Progenitor cell of endocrine pancreas (in vitro differentiated cells): ENCODE data around the gene GNAL. TPM values are rescaled to one million over a fixed set of nuclear protein-coding genes. Genes with fewer than 3 reads are reported as not detected.
"Not testable (repeated sequence)": the region's sequence is repeated elsewhere in the genome, so short reads cannot be mapped to it uniquely, and the experiment has no call there.

Experiments
- DNase-seq: peaks from one replicate; pipeline ENCODE4 v3.0.0; 2021; ENCODE audit warnings: low spot score; ENCODE audit not compliant: unreplicated experiment
- H3K27ac Mint-ChIP-seq: 2 replicates; pipeline ENCODE4 v1.8.0; 2021; ENCODE audit warnings: mild to moderate bottlenecking, moderate library complexity, mixed read lengths
- H3K27me3 Mint-ChIP-seq: 2 replicates; pipeline ENCODE4 v1.8.0; 2021; ENCODE audit warnings: mixed read lengths
- H3K36me3 Mint-ChIP-seq: 2 replicates; pipeline ENCODE4 v1.8.0; 2022; ENCODE audit warnings: mixed read lengths; ENCODE audit not compliant: insufficient read depth
- H3K4me1 Mint-ChIP-seq: 2 replicates; pipeline ENCODE4 v1.8.0; 2021; ENCODE audit warnings: low read depth, mixed read lengths
- H3K4me3 Mint-ChIP-seq: 2 replicates; pipeline ENCODE4 v1.8.0; 2021; ENCODE audit warnings: low read depth, mild to moderate bottlenecking, moderate library complexity, mixed read lengths
- H3K9me3 Mint-ChIP-seq: 2 replicates; pipeline ENCODE4 v1.8.0; 2021; ENCODE audit warnings: low read depth, mixed read lengths
- CTCF ChIP-seq: fragments of 200-600 bp; sonication (generic); IDR thresholded peaks from one replicate; pipeline ENCODE4 v1.5.0; 2021; ENCODE audit warnings: antibody characterized with exemption, mild to moderate bottlenecking; ENCODE audit not compliant: unreplicated experiment
- long read RNA-seq: library from polyadenylated mRNA; unstranded; transcript quantifications from one replicate; pipeline ENCODE4 v2.0.0, GENCODE V29; 2020
- total RNA-seq: library from RNA; stranded (reverse); gene quantifications from 2 replicates; pipeline ENCODE4 v1.2.1, GENCODE V29; 2021

Gene GNAL
- 10.0 and 10.5 TPM in 2 replicates for total RNA-seq
- long read RNA-seq, partial matches to known transcripts = 0 of 1 reads
- long read RNA-seq, other reads (novel, unspliced or antisense) = 1 of 1 reads

- Mint-ChIP-seq H3K27ac (peak within 1 kb of the TSS; percentile 49), H3K4me1 (peaks cover 2% of the 10 kb centered on the region), H3K9me3 (no peaks in the 10 kb centered on the region), H3K27me3 (peaks cover 18% of the 10 kb centered on the region), H3K36me3 (no peaks in the 10 kb centered on the region), H3K4me3 (peak within 1 kb of the TSS; percentile 77)
- no peak for TF ChIP-seq CTCF
- peak; percentile 74 for DNase-seq
These were observed at the start of gene GNAL for GRCh38 chr18:11688972-11689668. GNAL (plus strand) TSS chr18:11689264; CDS start chr18:11689564, 300 bp downstream.

- not testable (repeated sequence) for H3K27ac Mint-ChIP-seq, DNase-seq, H3K4me3 Mint-ChIP-seq, H3K4me1 Mint-ChIP-seq, H3K36me3 Mint-ChIP-seq, H3K27me3 Mint-ChIP-seq
- H3K9me3 Mint-ChIP-seq = peaks cover 12% of the 10 kb centered on the region
These were observed 41.8 kb upstream of the GNAL start for GRCh38 chr18:11647310-11647709.

GRCh38 chr18:11647804-11648203 is 41.3 kb upstream of the GNAL start:
- H3K36me3 Mint-ChIP-seq, H3K27me3 Mint-ChIP-seq, H3K27ac Mint-ChIP-seq, H3K4me3 Mint-ChIP-seq, DNase-seq, H3K4me1 Mint-ChIP-seq: not testable (repeated sequence)
- H3K9me3 Mint-ChIP-seq = peaks cover 12% of the 10 kb centered on the region

GRCh38 chr18:11649839-11650238 is 39.2 kb upstream of the GNAL start:
- H3K27me3 Mint-ChIP-seq = peaks cover 16% of the 10 kb centered on the region

GRCh38 chr18:11651899-11652298 is 37.2 kb upstream of the GNAL start:
- TF ChIP-seq CTCF = no peak
- no peak overlapping the region for H3K27ac Mint-ChIP-seq
- no peaks in the 10 kb centered on the region for H3K36me3 Mint-ChIP-seq
- H3K4me1 Mint-ChIP-seq = no peaks in the 10 kb centered on the region
- H3K9me3 Mint-ChIP-seq = peaks cover 12% of the 10 kb centered on the region
- DNase-seq = no peak
- peaks cover 25% of the 10 kb centered on the region for H3K27me3 Mint-ChIP-seq
- no peak overlapping the region for H3K4me3 Mint-ChIP-seq

More at GRCh38 chr18:11649839-11650238, 39.2 kb upstream of the GNAL start:
- Mint-ChIP-seq H3K36me3 (no peaks in the 10 kb centered on the region), H3K4me1 (no peaks in the 10 kb centered on the region), H3K9me3 (peaks cover 12% of the 10 kb centered on the region), H3K4me3 (no peak overlapping the region), H3K27ac (no peak overlapping the region)
- no peak for TF ChIP-seq CTCF
- DNase-seq = no peak

GRCh38 chr18:11653521-11653920 is 35.5 kb upstream of the GNAL start:
- H3K36me3 Mint-ChIP-seq = no peaks in the 10 kb centered on the region
- no peak overlapping the region for H3K4me3 Mint-ChIP-seq
- H3K27me3 Mint-ChIP-seq = peaks cover 37% of the 10 kb centered on the region
- peaks cover 8% of the 10 kb centered on the region for H3K9me3 Mint-ChIP-seq
- no peak overlapping the region for H3K27ac Mint-ChIP-seq
- no peaks in the 10 kb centered on the region for H3K4me1 Mint-ChIP-seq
- TF ChIP-seq CTCF = no peak
- DNase-seq = no peak
